K562 (cell line): ENCODE measurements around the gene ING4. TPM values are rescaled to one million over a fixed set of nuclear protein-coding genes. Genes with fewer than 3 reads are reported as not detected.

Source experiments
- ARID2 ChIP-seq: fragments of 450-650 bp; IDR thresholded peaks from 2 replicates; pipeline ENCODE4 v1.6.1; 2017; ENCODE audit warnings: antibody characterized with exemption, mild to moderate bottlenecking
- CEBPG ChIP-seq, 3 experiments: fragments of 200-800 bp in 1 of 3; sonication (Bioruptor generic) in 1 of 3; sonication (generic) in 1 of 3; formaldehyde crosslinking in 1 of 3; IDR thresholded peaks in 2 of 3; conservative IDR thresholded peaks in 1 of 3; 2 replicates each; pipeline versions ENCODE4 v1.6.1 to v1.8.0; 2016 to 2022; ENCODE audit warnings: missing compliant biosample characterization in 2 of 3, missing genetic modification characterization in 2 of 3, mild to moderate bottlenecking in 1 of 3, missing genetic modification reagents in 1 of 3
- HMGN3 ChIP-seq: IDR thresholded peaks from 2 replicates; pipeline ENCODE4 v1.6.1; 2011; ENCODE audit warnings: borderline replicate concordance, low read depth, mild to moderate bottlenecking, mixed read lengths, low read length; ENCODE audit not compliant: insufficient read length; ENCODE audit errors: extremely low read depth
- KDM5B ChIP-seq: fragments of 200-600 bp; sonication (generic); IDR thresholded peaks from 2 replicates; pipeline ENCODE4 v1.6.1; 2012; ENCODE audit warnings: low read depth, mild to moderate bottlenecking, moderate library complexity, low read length, control low read depth, inconsistent platforms; ENCODE audit not compliant: insufficient replicate concordance
- KLF16 ChIP-seq: IDR thresholded peaks from 2 replicates; pipeline ENCODE4 v1.6.1; 2016; ENCODE audit warnings: antibody characterized with exemption
- MEF2A ChIP-seq: IDR thresholded peaks from 2 replicates; pipeline ENCODE4 v1.6.1; 2011; ENCODE audit warnings: low read depth, mild to moderate bottlenecking, low read length, moderate library complexity; ENCODE audit not compliant: control insufficient read depth
- MEF2D ChIP-seq: conservative IDR thresholded peaks from 2 replicates; pipeline ENCODE4 v1.6.1; 2016; ENCODE audit warnings: low read depth, missing genetic modification characterization, missing compliant biosample characterization
- NFYB ChIP-seq: IDR thresholded peaks from 2 replicates; pipeline ENCODE4 v1.6.1; 2011; ENCODE audit warnings: mild to moderate bottlenecking, moderate library complexity; ENCODE audit not compliant: insufficient read length; ENCODE audit errors: extremely low read depth
- SIRT6 ChIP-seq: IDR thresholded peaks from one replicate; pipeline ENCODE4 v1.6.1; 2012; ENCODE audit warnings: low read depth, mild to moderate bottlenecking, control low read depth, inconsistent platforms, low read length, moderate library complexity
- SRSF9 ChIP-seq: fragments of 200-400 bp; formaldehyde crosslinking; IDR thresholded peaks from 2 replicates; pipeline ENCODE4 v1.6.1; 2017; ENCODE audit warnings: low read depth, low read length, borderline replicate concordance
- ZNF124 ChIP-seq: sonication (generic); formaldehyde crosslinking; IDR thresholded peaks from 2 replicates; pipeline ENCODE4 v1.8.1; 2022; ENCODE audit warnings: missing genetic modification reagents
- ZNF3 ChIP-seq: fragments of 250-450 bp; sonication (Bioruptor Pico); IDR thresholded peaks from 2 replicates; pipeline ENCODE4 v1.5.0; 2021; ENCODE audit warnings: mild to moderate bottlenecking, moderate library complexity
- polyA plus RNA-seq, 8 experiments: library from polyadenylated mRNA; depleted of rRNA in 4 of 8; stranded (reverse) in 5 of 8; unstranded in 3 of 8; fragments of >200 nt; fragmentation: Nextera tagmentation in 2 of 8; fragmentation: Illumina TruSeq in 1 of 8; extraction: Ambion mirVana in 2 of 8; extraction: Trizol in 1 of 8; gene quantifications; 2 replicates each; pipeline versions ENCODE4 v1.2.1 to v1.2.3, GENCODE V29; 2011 to 2014; ENCODE audit warnings: inconsistent platforms in 1 of 8, missing spikeins in 1 of 8
- total RNA-seq, 7 experiments: library from RNA; depleted of rRNA in 6 of 7; stranded (reverse); fragments of >200 nt in 6 of 7; fragmentation: Illumina TruSeq in 2 of 7; extraction: Trizol in 2 of 7; gene quantifications; 2 replicates each; pipeline versions ENCODE4 v1.2.1 to v1.2.3, GENCODE V29; 2011 to 2021; ENCODE audit warnings: low replicate concordance in 1 of 7
- TF ChIP-seq, protein P1 (sequence below): sonication (generic); formaldehyde crosslinking; IDR thresholded peaks from 2 replicates; pipeline ENCODE4 v1.8.0; 2022; ENCODE audit warnings: mild to moderate bottlenecking, low read depth, missing genetic modification reagents
- TF ChIP-seq, protein P2 (sequence below): fragments of 250-450 bp; sonication (Bioruptor Pico); IDR thresholded peaks from 2 replicates; pipeline ENCODE4 v1.8.0; 2021; ENCODE audit warnings: moderate library complexity, mild to moderate bottlenecking, inconsistent platforms
- TF ChIP-seq, protein P3 (sequence below): conservative IDR thresholded peaks from 2 replicates; pipeline ENCODE4 v1.6.1; 2011; ENCODE audit warnings: low read depth, mild to moderate bottlenecking, low read length; ENCODE audit not compliant: control insufficient read depth
- TF ChIP-seq, protein P4 (sequence below): fragments of 200-800 bp; sonication (Bioruptor generic); IDR thresholded peaks from 2 replicates; pipeline ENCODE4 v1.6.1; 2017; ENCODE audit warnings: missing genetic modification characterization, missing compliant biosample characterization
- TF ChIP-seq, protein P5 (sequence below): sonication (generic); formaldehyde crosslinking; IDR thresholded peaks from 2 replicates; pipeline ENCODE4 v1.8.0; 2022; ENCODE audit warnings: mild to moderate bottlenecking, missing genetic modification reagents, borderline replicate concordance
- TF ChIP-seq, protein P6 (sequence below): fragments of 250-450 bp; sonication (Bioruptor Pico); IDR thresholded peaks from 2 replicates; pipeline ENCODE4 v1.4.0; 2020

The ING4 gene
- total and polyA plus RNA-seq, 9 of the 15 experiments (the other 6 are each of a cell fraction or from before 2014, with no cell fraction given): 6.6 to 30.2 (median 15.7) TPM

DNA sequence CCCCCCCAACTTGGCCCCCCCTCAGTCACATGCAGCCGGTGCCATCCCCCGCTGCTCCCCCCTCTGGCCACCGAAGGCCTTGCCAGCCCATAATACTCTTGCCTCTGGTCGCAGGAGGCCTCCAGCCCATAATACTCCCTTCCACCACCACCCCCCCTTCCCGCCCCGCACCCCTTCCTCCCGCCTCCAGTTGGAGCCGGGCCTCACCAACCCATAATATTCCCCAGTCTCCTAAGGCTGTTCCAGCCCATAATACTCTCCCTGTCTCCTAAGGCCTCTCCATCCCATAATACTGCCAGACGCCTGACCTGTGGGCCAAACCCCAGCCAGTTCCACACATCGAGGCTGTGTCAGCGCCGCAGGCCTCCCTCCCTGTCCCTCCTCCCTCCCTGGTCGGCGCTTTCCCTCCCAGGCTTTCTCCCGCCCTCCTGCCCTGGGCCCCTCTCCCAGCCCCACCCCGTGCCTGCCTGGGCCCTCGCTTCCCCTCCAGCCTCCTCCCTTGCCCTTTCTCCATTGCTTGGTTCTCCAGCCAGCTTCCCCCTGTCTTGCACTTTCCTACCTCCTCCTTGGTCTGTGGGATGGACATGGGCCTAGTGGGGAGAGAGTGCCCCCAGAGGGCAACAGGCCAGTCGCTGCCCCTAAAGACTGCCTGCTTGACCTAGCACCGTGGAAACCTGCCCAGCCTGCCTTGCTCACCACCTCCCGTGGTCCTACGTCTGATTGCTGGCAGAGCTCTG is 49.0 kb downstream of the ING4 start (continued):
- TF ChIP-seq, protein P1, sequence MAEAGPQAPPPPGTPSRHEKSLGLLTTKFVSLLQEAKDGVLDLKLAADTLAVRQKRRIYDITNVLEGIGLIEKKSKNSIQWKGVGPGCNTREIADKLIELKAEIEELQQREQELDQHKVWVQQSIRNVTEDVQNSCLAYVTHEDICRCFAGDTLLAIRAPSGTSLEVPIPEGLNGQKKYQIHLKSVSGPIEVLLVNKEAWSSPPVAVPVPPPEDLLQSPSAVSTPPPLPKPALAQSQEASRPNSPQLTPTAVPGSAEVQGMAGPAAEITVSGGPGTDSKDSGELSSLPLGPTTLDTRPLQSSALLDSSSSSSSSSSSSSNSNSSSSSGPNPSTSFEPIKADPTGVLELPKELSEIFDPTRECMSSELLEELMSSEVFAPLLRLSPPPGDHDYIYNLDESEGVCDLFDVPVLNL (CRISPR knock-in tag): no peak
- TF ChIP-seq KDM5B: no peak
- TF ChIP-seq CEBPG (CRISPR knock-in tag; IDR thresholded peaks at IDR 0.05): no peak
- TF ChIP-seq CEBPG (tag; conservative IDR thresholded peaks at IDR 0.05 in 1 of 2, IDR thresholded peaks at IDR 0.05 in 1 of 2): no peak
- no peak for TF ChIP-seq ZNF3 (CRISPR knock-in tag)
- TF ChIP-seq, protein P2, sequence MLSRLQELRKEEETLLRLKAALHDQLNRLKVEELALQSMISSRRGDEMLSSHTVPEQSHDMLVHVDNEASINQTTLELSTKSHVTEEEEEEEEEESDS: no peak
- no peak for TF ChIP-seq MEF2A
- TF ChIP-seq, protein P3, sequence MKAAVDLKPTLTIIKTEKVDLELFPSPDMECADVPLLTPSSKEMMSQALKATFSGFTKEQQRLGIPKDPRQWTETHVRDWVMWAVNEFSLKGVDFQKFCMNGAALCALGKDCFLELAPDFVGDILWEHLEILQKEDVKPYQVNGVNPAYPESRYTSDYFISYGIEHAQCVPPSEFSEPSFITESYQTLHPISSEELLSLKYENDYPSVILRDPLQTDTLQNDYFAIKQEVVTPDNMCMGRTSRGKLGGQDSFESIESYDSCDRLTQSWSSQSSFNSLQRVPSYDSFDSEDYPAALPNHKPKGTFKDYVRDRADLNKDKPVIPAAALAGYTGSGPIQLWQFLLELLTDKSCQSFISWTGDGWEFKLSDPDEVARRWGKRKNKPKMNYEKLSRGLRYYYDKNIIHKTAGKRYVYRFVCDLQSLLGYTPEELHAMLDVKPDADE: no peak
- TF ChIP-seq NFYB: no peak
- TF ChIP-seq, protein P4, sequence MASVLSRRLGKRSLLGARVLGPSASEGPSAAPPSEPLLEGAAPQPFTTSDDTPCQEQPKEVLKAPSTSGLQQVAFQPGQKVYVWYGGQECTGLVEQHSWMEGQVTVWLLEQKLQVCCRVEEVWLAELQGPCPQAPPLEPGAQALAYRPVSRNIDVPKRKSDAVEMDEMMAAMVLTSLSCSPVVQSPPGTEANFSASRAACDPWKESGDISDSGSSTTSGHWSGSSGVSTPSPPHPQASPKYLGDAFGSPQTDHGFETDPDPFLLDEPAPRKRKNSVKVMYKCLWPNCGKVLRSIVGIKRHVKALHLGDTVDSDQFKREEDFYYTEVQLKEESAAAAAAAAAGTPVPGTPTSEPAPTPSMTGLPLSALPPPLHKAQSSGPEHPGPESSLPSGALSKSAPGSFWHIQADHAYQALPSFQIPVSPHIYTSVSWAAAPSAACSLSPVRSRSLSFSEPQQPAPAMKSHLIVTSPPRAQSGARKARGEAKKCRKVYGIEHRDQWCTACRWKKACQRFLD: peak; percentile 52
- no peak for TF ChIP-seq SIRT6
- TF ChIP-seq KLF16: no peak
- no peak for TF ChIP-seq ARID2
- peak; percentile 27; the same call in 1 of the 2 replicates for TF ChIP-seq MEF2D
- TF ChIP-seq HMGN3: peak; percentile 67
- TF ChIP-seq, protein P5, sequence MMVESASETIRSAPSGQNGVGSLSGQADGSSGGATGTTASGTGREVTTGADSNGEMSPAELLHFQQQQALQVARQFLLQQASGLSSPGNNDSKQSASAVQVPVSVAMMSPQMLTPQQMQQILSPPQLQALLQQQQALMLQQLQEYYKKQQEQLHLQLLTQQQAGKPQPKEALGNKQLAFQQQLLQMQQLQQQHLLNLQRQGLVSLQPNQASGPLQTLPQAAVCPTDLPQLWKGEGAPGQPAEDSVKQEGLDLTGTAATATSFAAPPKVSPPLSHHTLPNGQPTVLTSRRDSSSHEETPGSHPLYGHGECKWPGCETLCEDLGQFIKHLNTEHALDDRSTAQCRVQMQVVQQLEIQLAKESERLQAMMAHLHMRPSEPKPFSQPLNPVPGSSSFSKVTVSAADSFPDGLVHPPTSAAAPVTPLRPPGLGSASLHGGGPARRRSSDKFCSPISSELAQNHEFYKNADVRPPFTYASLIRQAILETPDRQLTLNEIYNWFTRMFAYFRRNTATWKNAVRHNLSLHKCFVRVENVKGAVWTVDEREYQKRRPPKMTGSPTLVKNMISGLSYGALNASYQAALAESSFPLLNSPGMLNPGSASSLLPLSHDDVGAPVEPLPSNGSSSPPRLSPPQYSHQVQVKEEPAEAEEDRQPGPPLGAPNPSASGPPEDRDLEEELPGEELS (CRISPR knock-in tag): peak; percentile 75; the same call in 1 of the 2 replicates
- TF ChIP-seq, protein P6, sequence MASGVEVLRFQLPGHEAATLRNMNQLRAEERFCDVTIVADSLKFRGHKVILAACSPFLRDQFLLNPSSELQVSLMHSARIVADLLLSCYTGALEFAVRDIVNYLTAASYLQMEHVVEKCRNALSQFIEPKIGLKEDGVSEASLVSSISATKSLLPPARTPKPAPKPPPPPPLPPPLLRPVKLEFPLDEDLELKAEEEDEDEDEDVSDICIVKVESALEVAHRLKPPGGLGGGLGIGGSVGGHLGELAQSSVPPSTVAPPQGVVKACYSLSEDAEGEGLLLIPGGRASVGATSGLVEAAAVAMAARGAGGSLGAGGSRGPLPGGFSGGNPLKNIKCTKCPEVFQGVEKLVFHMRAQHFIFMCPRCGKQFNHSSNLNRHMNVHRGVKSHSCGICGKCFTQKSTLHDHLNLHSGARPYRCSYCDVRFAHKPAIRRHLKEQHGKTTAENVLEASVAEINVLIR (CRISPR knock-in tag): no peak
- TF ChIP-seq ZNF124 (CRISPR knock-in tag): no peak
- no peak for TF ChIP-seq SRSF9
